T-helper 1 cell treated with Interleukin-12 subunit alpha and Interleukin-12 subunit beta and Interleukin-4 antibody, amounts not matched to agents 30 μg/mL and 1 μg/mL, for 36 hours (primary cell): ENCODE results near the gene RSPH1.

Experiments
- H3K27ac Mint-ChIP-seq: one replicate; pipeline ENCODE4 v1.8.0; 2021; ENCODE audit warnings: mild to moderate bottlenecking, mixed read lengths
- H3K27me3 Mint-ChIP-seq: one replicate; pipeline ENCODE4 v1.8.0; 2021; ENCODE audit warnings: low read depth, mixed read lengths
- H3K36me3 Mint-ChIP-seq: one replicate; pipeline ENCODE4 v1.8.0; 2021; ENCODE audit warnings: low read depth, mixed read lengths
- H3K4me1 Mint-ChIP-seq: one replicate; pipeline ENCODE4 v1.8.0; 2021; ENCODE audit warnings: low read depth, mixed read lengths
- H3K4me3 Mint-ChIP-seq: one replicate; pipeline ENCODE4 v1.8.0; 2021; ENCODE audit warnings: mild to moderate bottlenecking, moderate library complexity, mixed read lengths
- H3K9me3 Mint-ChIP-seq: one replicate; pipeline ENCODE4 v1.8.0; 2021; ENCODE audit warnings: mixed read lengths

The RSPH1 gene

DNA sequence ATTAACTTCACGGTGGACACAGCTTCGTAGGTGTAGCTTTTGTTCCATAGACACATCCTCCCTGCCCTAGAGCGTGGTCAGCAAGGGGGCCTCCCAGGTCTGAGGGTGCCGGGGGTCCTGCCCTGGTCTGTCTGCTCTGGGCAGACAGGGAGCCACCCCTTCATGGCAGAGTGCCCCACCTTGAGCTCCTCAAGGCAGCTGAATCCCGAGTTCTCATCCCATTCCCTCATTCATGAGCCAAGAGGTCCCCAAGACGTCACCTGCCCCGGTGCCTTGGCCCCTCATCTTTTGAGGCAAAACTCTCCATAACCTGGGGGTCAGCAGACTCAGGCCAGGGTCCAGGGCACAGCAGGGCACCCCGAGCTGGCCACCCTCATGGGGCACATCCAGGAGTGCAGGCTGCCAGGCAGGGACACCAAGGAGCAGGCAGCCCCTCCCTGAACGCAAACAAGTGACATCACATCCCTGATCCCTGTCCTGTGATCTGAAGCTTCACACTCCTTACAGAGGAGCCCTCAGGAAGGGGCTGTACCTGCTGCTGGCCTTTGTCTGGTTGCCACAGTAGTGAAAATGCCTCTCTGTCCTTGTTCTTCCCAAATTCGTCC is 69.0 kb downstream of the RSPH1 start:
- peaks cover 81% of the 10 kb centered on the region for H3K36me3 Mint-ChIP-seq
- H3K27ac Mint-ChIP-seq = no peak overlapping the region
- H3K9me3 Mint-ChIP-seq = no peaks in the 10 kb centered on the region
- H3K4me3 Mint-ChIP-seq = no peak overlapping the region
- H3K4me1 Mint-ChIP-seq = peaks cover 48% of the 10 kb centered on the region
- no peaks in the 10 kb centered on the region for H3K27me3 Mint-ChIP-seq

DNA sequence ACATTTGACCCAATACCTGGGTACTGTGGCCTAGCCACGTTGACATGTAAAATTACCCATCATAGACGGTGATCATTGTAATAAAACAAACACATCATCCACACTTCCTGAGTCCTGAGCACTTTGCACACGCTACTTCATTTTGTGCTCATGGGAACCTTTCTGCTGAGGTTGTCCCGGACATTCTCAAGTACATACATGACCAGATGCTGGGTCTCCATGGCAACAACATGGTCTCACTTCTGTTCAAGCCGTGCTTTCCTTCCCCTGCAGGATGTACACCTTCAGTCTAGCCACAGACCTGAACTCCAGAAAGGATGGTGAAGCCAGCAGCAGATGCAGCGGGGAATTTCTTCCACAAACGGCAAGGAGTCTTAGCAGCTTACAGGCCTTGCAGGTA is 69.6 kb downstream of the RSPH1 start:
- H3K4me1 Mint-ChIP-seq = peaks cover 53% of the 10 kb centered on the region
- peak overlapping the region; percentile 21 for H3K27ac Mint-ChIP-seq
- H3K4me3 Mint-ChIP-seq = no peak overlapping the region
- H3K27me3 Mint-ChIP-seq = no peaks in the 10 kb centered on the region
- H3K9me3 Mint-ChIP-seq = no peaks in the 10 kb centered on the region
- H3K36me3 Mint-ChIP-seq = peaks cover 81% of the 10 kb centered on the region

- peak overlapping the region; percentile 75 for H3K4me3 Mint-ChIP-seq
- peaks cover 83% of the 10 kb centered on the region for H3K36me3 Mint-ChIP-seq
- no peaks in the 10 kb centered on the region for H3K9me3 Mint-ChIP-seq
- peaks cover 60% of the 10 kb centered on the region for H3K4me1 Mint-ChIP-seq
- peak overlapping the region; percentile 92 for H3K27ac Mint-ChIP-seq
- no peaks in the 10 kb centered on the region for H3K27me3 Mint-ChIP-seq
Measured at GRCh38 chr21:42425591-42425990, 70.4 kb downstream of the RSPH1 start.

DNA sequence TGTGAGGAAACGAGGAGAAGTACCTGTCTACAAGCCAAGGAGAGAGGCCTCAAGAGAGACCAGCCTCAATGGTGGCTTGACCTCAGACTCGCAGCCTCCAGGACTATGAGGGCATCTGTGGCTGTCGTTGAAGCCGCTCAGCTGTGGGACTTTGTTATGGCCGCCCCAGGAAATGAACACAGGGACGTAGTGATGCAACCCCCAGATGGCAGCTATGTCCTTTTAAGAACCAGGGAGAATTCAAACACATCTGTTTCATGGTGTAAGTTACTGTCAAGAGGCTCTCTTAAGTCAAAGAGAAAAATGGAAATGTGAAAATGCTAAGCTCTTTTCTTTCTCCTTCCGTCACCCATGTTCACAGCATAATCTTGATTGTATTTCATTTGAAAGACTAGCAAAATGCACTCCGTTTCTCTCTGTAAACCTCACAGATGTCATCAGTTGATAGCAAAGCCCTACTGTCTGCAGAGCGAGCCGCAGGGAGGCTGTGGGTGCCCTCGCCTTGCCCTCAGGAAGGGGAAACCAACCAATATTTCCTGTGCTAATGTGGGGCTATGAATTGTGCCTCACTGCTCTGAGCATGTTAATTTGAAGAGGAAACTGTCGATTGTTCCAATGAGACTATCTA is 71.0 kb downstream of the RSPH1 start:
- no peaks in the 10 kb centered on the region for H3K9me3 Mint-ChIP-seq
- H3K4me3 Mint-ChIP-seq = peak overlapping the region; percentile 75
- H3K4me1 Mint-ChIP-seq = peaks cover 63% of the 10 kb centered on the region
- H3K27me3 Mint-ChIP-seq = no peaks in the 10 kb centered on the region
- peak overlapping the region; percentile 92 for H3K27ac Mint-ChIP-seq
- peaks cover 83% of the 10 kb centered on the region for H3K36me3 Mint-ChIP-seq

DNA sequence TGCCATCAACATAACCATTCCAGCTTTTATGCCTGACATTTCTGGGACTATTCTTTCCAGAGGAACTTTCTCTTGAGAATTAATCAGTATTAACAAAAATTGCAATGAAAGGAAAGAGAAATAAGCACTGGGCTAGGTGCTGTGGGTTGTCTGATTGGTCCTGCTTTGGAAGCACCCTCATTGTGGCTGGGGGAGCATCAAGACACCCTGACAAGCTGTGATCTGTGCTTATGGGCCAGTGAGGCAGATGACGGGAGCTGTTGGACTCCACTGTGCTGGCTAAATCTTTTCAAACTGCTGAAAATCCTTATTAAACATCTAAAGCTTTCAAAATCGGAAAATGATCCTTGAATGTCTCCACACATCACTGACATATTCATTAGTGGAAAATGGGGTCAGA is 72.3 kb downstream of the RSPH1 start:
- no peaks in the 10 kb centered on the region for H3K27me3 Mint-ChIP-seq
- peaks cover 82% of the 10 kb centered on the region for H3K36me3 Mint-ChIP-seq
- peak overlapping the region; percentile 88 for H3K27ac Mint-ChIP-seq
- peaks cover 12% of the 10 kb centered on the region for H3K9me3 Mint-ChIP-seq
- H3K4me3 Mint-ChIP-seq = peak overlapping the region; percentile 75
- H3K4me1 Mint-ChIP-seq = peaks cover 74% of the 10 kb centered on the region

- H3K36me3 Mint-ChIP-seq = peaks cover 85% of the 10 kb centered on the region
- peaks cover 12% of the 10 kb centered on the region for H3K9me3 Mint-ChIP-seq
- peaks cover 78% of the 10 kb centered on the region for H3K4me1 Mint-ChIP-seq
- peak overlapping the region; percentile 88 for H3K27ac Mint-ChIP-seq
- H3K27me3 Mint-ChIP-seq = no peaks in the 10 kb centered on the region
- peak overlapping the region; percentile 75 for H3K4me3 Mint-ChIP-seq
Measured at GRCh38 chr21:42423197-42423675, 72.8 kb downstream of the RSPH1 start.
